Right lobe of liver (tissue), 6 donors: ENCODE measurements around the gene ATP6V0D1. TPM values are rescaled to one million over a fixed set of nuclear protein-coding genes. Genes with fewer than 3 reads are reported as not detected.

Source experiments
- ATAC-seq, 4 donors: fragments of 200-7000 bp; cut with Tn5 transposase; one replicate each; pipeline ENCODE4 v1.9.1; 2020; ENCODE audit warnings: mild to moderate bottlenecking in 4 of 4, moderate library complexity in 4 of 4
- DNase-seq, 3 donors: peaks; one replicate each; pipeline ENCODE4 v3.0.0-alpha.2; 2020
- H3K27ac ChIP-seq, 3 donors: fragments of 200-600 bp; one replicate each; pipeline ENCODE4 v1.8.0; 2022
- H3K27me3 ChIP-seq, 2 donors: fragments of 200-600 bp; one replicate each; pipeline ENCODE4 v1.8.0; 2022
- H3K36me3 ChIP-seq, 4 donors: fragments of 200-600 bp; sonication (generic) in 1 of 4; one replicate each; pipeline versions ENCODE4 v1.5.1 to v1.8.0; 2017 to 2022; ENCODE audit warnings: control low read depth in 1 of 4
- H3K4me1 ChIP-seq, 4 donors: fragments of 200-600 bp; sonication (generic) in 1 of 4; one replicate each; pipeline versions ENCODE4 v1.5.1 to v1.8.0; 2017 to 2022; ENCODE audit warnings: control low read depth in 1 of 4
- H3K4me3 ChIP-seq, 3 donors: fragments of 200-600 bp; one replicate each; pipeline ENCODE4 v1.8.0; 2022
- H3K9me3 ChIP-seq, 4 donors: fragments of 200-600 bp; sonication (generic) in 1 of 4; one replicate each; pipeline versions ENCODE4 v1.5.1 to v1.8.0; 2017 to 2022; ENCODE audit warnings: control low read depth in 1 of 4
- CTCF ChIP-seq, 4 donors: fragments of 200-600 bp in 3 of 4; fragments of 450-650 bp in 1 of 4; IDR thresholded peaks; one replicate each; pipeline versions ENCODE4 v1.5.1 to v1.8.0; 2016 to 2022; ENCODE audit warnings: antibody characterized with exemption in 4 of 4, mild to moderate bottlenecking in 2 of 4
- POLR2A ChIP-seq: fragments of 450-650 bp; IDR thresholded peaks from one replicate; pipeline ENCODE4 v1.6.1; 2017; ENCODE audit warnings: antibody characterized with exemption, mild to moderate bottlenecking
- WGBS: methylation state at CpG from one replicate; pipeline ENCODE4 v1.1.6; 2018; ENCODE audit warnings: low coverage, low lambda C conversion rate; ENCODE audit not compliant: insufficient coverage; ENCODE audit errors: missing lambda C conversion rate; 5-methylcytosine and 5-hydroxymethylcytosine counted together
- intact Hi-C, 2 donors: fragments of 100-400 bp; cut with DNase I; formaldehyde crosslinking; loops; one replicate each; pipeline versions ENCODE4 v1.11.2 to v1.14.1; 2022
- total RNA-seq, 6 experiments: library from RNA; depleted of rRNA in 2 of 6; stranded (reverse); fragments of >200 nt in 2 of 6; fragmentation: NEBNext Ultra II Directional in 3 of 6; extraction: Animal tissue kit (Norgen Biotek cat#: 25700) in 3 of 6; gene quantifications; one replicate each; pipeline versions ENCODE4 v1.1.0 to v1.2.4, GENCODE V29; 2016 to 2023
- donor health status: DM: no; HTN: yes; CAD: no.
- donor health status: DM: no; HTN: no; CAD: no.
- donor health status: DM: no; HTN: no; CAD: no.
- donor health status: DM: no; HTN: yes; CAD: no.
- donor health status: DM: no; HTN: yes; CAD: no.

The ATP6V0D1 gene
- total RNA-seq, 6 experiments from 2014 or later: 33.6 to 84.6 (median 47.0) TPM

- no peaks in the 10 kb centered on the region for H3K36me3 ChIP-seq
- no peak overlapping the region for H3K27ac ChIP-seq
- TF ChIP-seq POLR2A: no peak
- no peak for TF ChIP-seq CTCF (IDR thresholded peaks at IDR 0.05)
- ATAC-seq (no peak), DNase-seq (no peak)
- WGBS: 15% methylated on average over 4 of the region's 4 CpGs
- H3K27me3 ChIP-seq: no peaks in the 10 kb centered on the region
- peaks cover 0 to 15% (median 0%) of the 10 kb centered on the region in 4 donors for H3K4me1 ChIP-seq
- intact Hi-C loops: no loop called here
- H3K9me3 ChIP-seq: no peaks in the 10 kb centered on the region
- no peak overlapping the region for H3K4me3 ChIP-seq
These were observed 38.3 kb upstream of the ATP6V0D1 start for GRCh38 chr16:67519242-67519641.

GRCh38 chr16:67518676-67519075 is 37.7 kb upstream of the ATP6V0D1 start:
- H3K9me3 ChIP-seq: no peaks in the 10 kb centered on the region
- no peak for TF ChIP-seq CTCF (IDR thresholded peaks at IDR 0.05)
- no peak for TF ChIP-seq POLR2A
- H3K4me3 ChIP-seq: no peak overlapping the region
- peaks cover 0 to 10% (median 0%) of the 10 kb centered on the region in 4 donors for H3K4me1 ChIP-seq
- no peaks in the 10 kb centered on the region for H3K27me3 ChIP-seq
- H3K27ac ChIP-seq: no peak overlapping the region
- 66% methylated on average over 6 of the region's 8 CpGs for WGBS
- ATAC-seq: no peak
- intact Hi-C loops: no loop called here
- no peak for DNase-seq
- no peaks in the 10 kb centered on the region for H3K36me3 ChIP-seq

- H3K9me3 ChIP-seq: no peaks in the 10 kb centered on the region
- DNase-seq (no peak), ATAC-seq (no peak)
- TF ChIP-seq CTCF (IDR thresholded peaks at IDR 0.05): no peak
- no peak for TF ChIP-seq POLR2A
- intact Hi-C loops: no loop called here
- 68% methylated on average over 7 of the region's 11 CpGs for WGBS
- no peak overlapping the region for H3K4me3 ChIP-seq
- H3K27me3 ChIP-seq: no peaks in the 10 kb centered on the region
- H3K36me3 ChIP-seq: no peaks in the 10 kb centered on the region
- H3K27ac ChIP-seq: no peak overlapping the region
- peaks cover 0 to 10% (median 0%) of the 10 kb centered on the region in 4 donors for H3K4me1 ChIP-seq
These were observed 36.9 kb upstream of the ATP6V0D1 start for GRCh38 chr16:67517661-67518423.

- no peak for TF ChIP-seq CTCF (IDR thresholded peaks at IDR 0.05)
- no peak for TF ChIP-seq POLR2A
- no peak overlapping the region for H3K4me3 ChIP-seq
- ATAC-seq: no peak
- WGBS: 59% methylated on average over 3 of the region's 3 CpGs
- DNase-seq: no peak
- peaks cover 0 to 10% (median 0%) of the 10 kb centered on the region in 4 donors for H3K4me1 ChIP-seq
- H3K27me3 ChIP-seq: no peaks in the 10 kb centered on the region
- no peak overlapping the region for H3K27ac ChIP-seq
- H3K9me3 ChIP-seq: no peaks in the 10 kb centered on the region
- intact Hi-C loops: no loop called here
- H3K36me3 ChIP-seq: no peaks in the 10 kb centered on the region
These were observed 36.1 kb upstream of the ATP6V0D1 start for GRCh38 chr16:67517155-67517445.
